Measurements from ENCODE around the gene KRTAP5-6. TPM values are rescaled to one million over a fixed set of nuclear protein-coding genes. Genes with fewer than 3 reads are reported as not detected.

KRTAP5-6 gene
- total RNA-seq, 4 donors from 2014 or later = not detected

DNA sequence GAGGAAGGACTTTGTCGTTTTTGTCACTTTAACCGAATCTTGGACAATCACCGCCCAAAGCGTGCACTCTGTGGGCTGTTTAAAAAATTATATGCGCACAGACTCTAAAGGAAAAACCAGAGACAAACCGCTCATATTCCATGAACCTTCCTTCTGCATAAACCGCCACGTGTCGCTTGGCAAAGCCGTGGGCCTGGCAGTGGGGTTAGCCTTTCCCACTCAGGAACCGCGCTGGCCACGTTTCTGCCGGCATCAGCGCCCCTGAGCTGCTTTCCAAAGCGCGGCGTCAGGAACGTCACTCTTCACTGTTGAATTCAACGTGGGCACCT is 44.6 kb upstream of the KRTAP5-6 start:
- DNase-seq (no peak), ATAC-seq (peak in 1 of 2 donors; percentile 8)
- no peaks in the 10 kb centered on the region for H3K36me3 ChIP-seq
- intact Hi-C loops (cut with DNase I; ENCODE audit: low total_unique reads) = loop anchor here (2.0 to 5.0 kb wide), 2 partner anchors 40 to 180 kb away; no protein-coding TSS in a partner anchor
- TF ChIP-seq CTCF (IDR thresholded peaks at IDR 0.05 in 4 of 5, conservative IDR thresholded peaks at IDR 0.05 in 1 of 5) (no peak), POLR2A (IDR thresholded peaks at IDR 0.05) (no peak)
- in situ Hi-C loops (cut with MboI; ENCODE audit: low sequenced_read_pairs in 4 of 4) = loop anchor here in 1 of 4 donors (25.0 kb wide), 1 partner anchor 510 kb away; the partner anchor contains the start of genes INS and TH
- no peak overlapping the region for H3K4me3 ChIP-seq
- H3K27me3 ChIP-seq = no peaks in the 10 kb centered on the region
- no peaks in the 10 kb centered on the region for H3K4me1 ChIP-seq
- no peaks in the 10 kb centered on the region for H3K9me3 ChIP-seq
- H3K27ac ChIP-seq = no peak overlapping the region

DNA sequence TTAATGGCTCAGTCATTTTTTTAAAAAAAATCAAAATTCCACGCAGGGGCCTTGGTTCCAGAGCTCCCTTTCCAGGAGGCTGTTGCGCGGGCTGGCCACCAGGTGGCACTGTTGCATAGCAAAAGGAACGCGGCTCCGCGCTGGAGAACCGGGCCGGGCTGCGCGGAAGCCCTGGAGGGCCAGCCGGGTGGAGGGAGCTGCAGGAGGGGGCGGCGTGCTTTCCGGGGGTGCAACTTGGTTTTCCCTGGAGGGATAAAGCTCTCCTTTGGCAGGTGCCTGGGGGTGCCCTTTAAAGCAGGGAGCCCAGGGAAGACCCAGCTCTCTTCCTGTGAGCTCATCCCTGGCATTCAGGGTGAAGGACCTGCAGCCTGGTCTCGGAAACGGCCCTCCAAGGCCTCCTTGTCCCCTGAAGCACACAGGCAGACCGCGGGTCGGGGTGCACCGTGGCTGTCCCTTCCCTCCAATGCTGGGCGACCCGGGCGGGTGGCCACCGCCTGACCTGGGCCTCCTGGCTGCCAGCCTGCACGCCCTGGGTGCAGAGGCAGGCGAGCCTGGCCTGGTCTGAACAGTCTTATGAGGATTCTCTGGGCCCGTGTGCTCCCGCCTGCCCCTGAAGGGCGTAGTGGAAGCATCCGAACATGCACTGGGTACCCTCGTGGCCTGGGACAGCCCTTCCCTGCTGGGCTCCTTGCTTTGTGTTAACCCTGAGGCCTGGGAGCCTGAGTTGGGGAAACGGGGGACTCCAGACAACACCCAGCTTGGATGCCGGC is 44.0 kb upstream of the KRTAP5-6 start:
- DNase-seq = peak; percentile 29 to 52
- Histone ChIP-seq H3K36me3 (no peaks in the 10 kb centered on the region), H3K4me1 (no peaks in the 10 kb centered on the region), H3K9me3 (no peaks in the 10 kb centered on the region), H3K4me3 (no peak overlapping the region), H3K27ac (no peak overlapping the region), H3K27me3 (no peaks in the 10 kb centered on the region)
- peak; percentile 66 to 80 for ATAC-seq
- in situ Hi-C loops (cut with MboI; ENCODE audit: low sequenced_read_pairs in 4 of 4) = loop anchor here in 1 of 4 donors (25.0 kb wide), 1 partner anchor 509 kb away; the partner anchor contains the start of genes INS and TH
- peak; percentile 84 to 99 (median 96) for TF ChIP-seq CTCF (IDR thresholded peaks at IDR 0.05 in 4 of 5, conservative IDR thresholded peaks at IDR 0.05 in 1 of 5)
- TF ChIP-seq POLR2A (IDR thresholded peaks at IDR 0.05) = no peak
- intact Hi-C loops (cut with DNase I; ENCODE audit: low total_unique reads) = loop anchor here (2.0 to 5.0 kb wide), 2 partner anchors 39 to 180 kb away; no protein-coding TSS in a partner anchor

GRCh38 chr11:1653541-1654387 is 43.2 kb upstream of the KRTAP5-6 start:
- H3K27ac ChIP-seq = no peak overlapping the region
- TF ChIP-seq POLR2A (IDR thresholded peaks at IDR 0.05) (no peak), CTCF (IDR thresholded peaks at IDR 0.05 in 4 of 5, conservative IDR thresholded peaks at IDR 0.05 in 1 of 5) (no peak)
- H3K9me3 ChIP-seq = no peaks in the 10 kb centered on the region
- ATAC-seq (no peak), DNase-seq (no peak)
- H3K36me3 ChIP-seq = no peaks in the 10 kb centered on the region
- H3K4me3 ChIP-seq = no peak overlapping the region
- intact Hi-C loops (cut with DNase I; ENCODE audit: low total_unique reads) = loop anchor here (2.0 to 5.0 kb wide), 2 partner anchors 39 to 179 kb away; no protein-coding TSS in a partner anchor
- no peaks in the 10 kb centered on the region for H3K27me3 ChIP-seq
- no peaks in the 10 kb centered on the region for H3K4me1 ChIP-seq
- in situ Hi-C loops (cut with MboI; ENCODE audit: low sequenced_read_pairs in 4 of 4) = loop anchor here in 1 of 4 donors (25.0 kb wide), 1 partner anchor 509 kb away; the partner anchor contains the start of genes INS and TH

DNA sequence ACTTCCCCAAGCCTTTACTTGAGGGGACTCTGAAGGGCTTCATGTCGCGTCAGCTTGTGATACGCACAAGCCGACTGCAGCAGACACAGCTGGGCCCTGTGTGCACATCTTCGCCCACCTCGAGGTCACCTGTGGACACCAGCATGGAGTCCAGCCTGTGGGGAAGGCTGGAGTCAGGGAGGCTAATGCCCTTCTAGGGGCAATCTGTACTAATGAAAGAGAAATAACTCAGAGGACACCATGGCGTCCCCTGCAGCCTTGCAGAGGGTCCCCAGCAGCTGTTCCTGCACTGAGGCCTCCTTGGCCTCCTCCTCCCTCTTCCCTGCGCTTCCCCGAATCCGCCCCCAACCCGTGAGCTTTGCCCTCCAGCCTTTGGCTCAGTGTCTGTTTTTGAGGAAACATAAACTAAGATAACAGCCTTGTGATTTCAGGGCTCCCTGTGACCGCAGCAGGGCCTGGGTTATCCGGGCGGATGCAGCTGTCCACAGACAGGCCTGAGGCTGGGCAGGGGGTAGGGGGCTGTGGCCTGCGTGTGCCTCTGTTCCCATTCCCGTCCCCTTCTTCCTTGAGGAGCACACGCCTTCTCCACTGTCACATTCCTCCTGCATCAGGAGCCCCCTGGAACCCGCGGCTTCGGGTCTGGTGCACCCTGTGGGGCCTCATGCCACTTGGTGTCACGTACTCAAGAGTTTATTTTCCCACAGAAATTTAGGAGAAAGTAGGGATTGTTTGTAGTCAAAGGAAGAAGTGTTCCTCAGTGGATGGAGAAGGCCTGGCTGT is 42.4 kb upstream of the KRTAP5-6 start:
- no peak for DNase-seq
- H3K36me3 ChIP-seq = no peaks in the 10 kb centered on the region
- intact Hi-C loops (cut with DNase I; ENCODE audit: low total_unique reads) (loop anchor here (5.0 kb wide), 1 partner anchor 38 kb away; no protein-coding TSS in a partner anchor), in situ Hi-C loops (cut with MboI; ENCODE audit: low sequenced_read_pairs in 4 of 4) (loop anchor here in 1 of 4 donors (25.0 kb wide), 1 partner anchor 508 kb away; the partner anchor contains the start of genes INS and TH)
- ATAC-seq = no peak
- H3K4me1 ChIP-seq = no peaks in the 10 kb centered on the region
- no peaks in the 10 kb centered on the region for H3K9me3 ChIP-seq
- TF ChIP-seq POLR2A (IDR thresholded peaks at IDR 0.05) = no peak
- TF ChIP-seq CTCF (IDR thresholded peaks at IDR 0.05 in 4 of 5, conservative IDR thresholded peaks at IDR 0.05 in 1 of 5) = no peak
- no peak overlapping the region for H3K4me3 ChIP-seq
- no peak overlapping the region for H3K27ac ChIP-seq
- no peaks in the 10 kb centered on the region for H3K27me3 ChIP-seq

Data from gastrocnemius medialis (tissue), 4 donors.